Measurements from ENCODE around the gene VSIG8.

The VSIG8 gene

GRCh38 chr1:159821171-159821867 is 41.1 kb downstream of the VSIG8 start:
- DNase-seq = no peak
- H3K36me3 Mint-ChIP-seq (ENCODE audit: low read depth) = no peaks in the 10 kb centered on the region
- no peak overlapping the region for H3K4me3 Mint-ChIP-seq
- no peaks in the 10 kb centered on the region for H3K27me3 Mint-ChIP-seq
- no peaks in the 10 kb centered on the region for H3K9me3 Mint-ChIP-seq
- H3K27ac Mint-ChIP-seq = no peak overlapping the region
- peaks cover 36% of the 10 kb centered on the region for H3K4me1 Mint-ChIP-seq (ENCODE audit: low read depth)

DNA sequence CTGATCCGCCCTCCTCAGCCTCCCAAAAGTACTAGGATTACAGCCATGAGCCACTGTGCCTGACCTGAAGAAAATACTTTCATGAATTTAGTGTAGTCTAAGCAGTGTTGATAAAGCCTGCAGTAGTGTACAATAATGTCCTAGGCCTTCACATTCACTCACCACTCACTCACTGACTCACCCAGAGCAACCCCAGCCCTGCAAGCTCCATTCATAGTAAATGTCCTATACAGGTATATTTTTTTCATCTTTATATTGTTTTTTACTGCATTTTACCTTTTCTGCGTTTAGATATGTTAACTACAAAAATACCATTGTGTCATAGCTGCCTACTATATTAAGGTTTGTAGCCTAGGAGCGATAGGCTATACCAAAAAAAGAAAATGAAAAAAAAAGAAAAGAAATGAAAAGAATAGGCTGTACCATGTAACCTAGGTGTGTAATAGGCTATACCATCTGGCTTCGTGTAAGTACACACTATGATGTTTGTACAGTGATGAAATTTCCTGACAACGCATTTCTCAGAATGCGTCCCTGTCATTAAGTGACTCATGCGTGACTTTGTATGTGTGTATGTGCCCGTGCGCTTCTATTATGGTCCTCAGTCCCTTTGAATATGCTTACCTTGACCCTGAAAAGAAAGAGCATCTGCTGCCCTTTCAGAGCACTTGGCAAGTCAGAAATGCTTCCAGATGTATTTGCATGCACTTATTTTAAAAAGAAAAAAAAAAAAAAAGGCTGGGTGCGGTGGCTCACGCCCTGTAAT is 45.0 kb downstream of the VSIG8 start:
- H3K9me3 Mint-ChIP-seq = no peaks in the 10 kb centered on the region
- DNase-seq = no peak
- no peaks in the 10 kb centered on the region for H3K36me3 Mint-ChIP-seq (ENCODE audit: low read depth)
- no peak overlapping the region for H3K4me3 Mint-ChIP-seq
- H3K27me3 Mint-ChIP-seq = no peaks in the 10 kb centered on the region
- no peak overlapping the region for H3K27ac Mint-ChIP-seq
- peaks cover 15% of the 10 kb centered on the region for H3K4me1 Mint-ChIP-seq (ENCODE audit: low read depth)

GRCh38 chr1:159815926-159816325 is 46.5 kb downstream of the VSIG8 start:
- no peak overlapping the region for H3K27ac Mint-ChIP-seq
- peaks cover 15% of the 10 kb centered on the region for H3K4me1 Mint-ChIP-seq (ENCODE audit: low read depth)

GRCh38 chr1:159804924-159805323 is 57.5 kb downstream of the VSIG8 start:
- Mint-ChIP-seq H3K9me3 (no peaks in the 10 kb centered on the region), H3K27ac (no peak overlapping the region), H3K36me3 (ENCODE audit: low read depth) (no peaks in the 10 kb centered on the region), H3K4me1 (ENCODE audit: low read depth) (peaks cover 13% of the 10 kb centered on the region), H3K27me3 (no peaks in the 10 kb centered on the region), H3K4me3 (no peak overlapping the region)
- DNase-seq = no peak

More at GRCh38 chr1:159815926-159816325, 46.5 kb downstream of the VSIG8 start:
- Mint-ChIP-seq H3K27me3 (no peaks in the 10 kb centered on the region), H3K9me3 (no peaks in the 10 kb centered on the region), H3K36me3 (ENCODE audit: low read depth) (no peaks in the 10 kb centered on the region), H3K4me3 (no peak overlapping the region)
- no peak for DNase-seq
